GM23338 (cell line): ENCODE measurements around the gene IFI27. TPM values are rescaled to one million over a fixed set of nuclear protein-coding genes. Genes with fewer than 3 reads are reported as not detected.

Experiments used
- ATAC-seq: fragments of 200-7000 bp; cut with Tn5 transposase; 3 replicates; pipeline ENCODE4 v1.9.1; 2020
- DNase-seq: peaks from one replicate; pipeline ENCODE4 v3.0.0-alpha.2; 2015; ENCODE audit warnings: low spot score
- H2AFZ ChIP-seq: fragments of 200-600 bp; sonication (generic); 2 replicates; pipeline ENCODE4 v1.8.0; 2016; ENCODE audit warnings: antibody characterized with exemption, mild to moderate bottlenecking, moderate library complexity
- H3F3A ChIP-seq: fragments of 200-600 bp; sonication (generic); replicated peaks from 2 replicates; pipeline ENCODE4 v1.8.0; 2017; ENCODE audit warnings: antibody characterized with exemption, mixed run types, low read depth
- H3K27ac ChIP-seq: fragments of 200-600 bp; sonication (generic); 2 replicates; pipeline ENCODE4 v1.6.1; 2016; ENCODE audit warnings: low read depth
- H3K27me3 ChIP-seq: fragments of 200-600 bp; sonication (generic); 2 replicates; pipeline ENCODE4 v1.8.0; 2016; ENCODE audit warnings: mild to moderate bottlenecking, mixed run types, moderate library complexity; ENCODE audit not compliant: insufficient read depth
- H3K36me3 ChIP-seq: fragments of 200-600 bp; sonication (generic); 2 replicates; pipeline ENCODE4 v1.8.0; 2016; ENCODE audit warnings: mild to moderate bottlenecking; ENCODE audit not compliant: insufficient read depth
- H3K4me1 ChIP-seq: fragments of 200-600 bp; sonication (generic); 2 replicates; pipeline ENCODE4 v1.8.0; 2016; ENCODE audit warnings: mild to moderate bottlenecking, moderate library complexity; ENCODE audit not compliant: insufficient read depth
- H3K4me2 ChIP-seq: fragments of 200-600 bp; sonication (generic); 2 replicates; pipeline ENCODE4 v1.7.1; 2017; ENCODE audit warnings: mixed run types
- H3K4me3 ChIP-seq: fragments of 200-600 bp; sonication (generic); 2 replicates; pipeline ENCODE4 v1.6.1; 2016; ENCODE audit warnings: mixed run types
- H3K79me2 ChIP-seq: fragments of 200-600 bp; sonication (generic); replicated peaks from 2 replicates; pipeline ENCODE4 v1.8.0; 2017; ENCODE audit warnings: mild to moderate bottlenecking; ENCODE audit not compliant: insufficient read depth
- H3K9me2 ChIP-seq: fragments of 200-600 bp; sonication (generic); 2 replicates; pipeline ENCODE4 v1.8.0; 2017; ENCODE audit not compliant: insufficient read depth
- H4K20me1 ChIP-seq: fragments of 200-600 bp; sonication (generic); replicated peaks from 2 replicates; pipeline ENCODE4 v1.8.0; 2017; ENCODE audit warnings: mild to moderate bottlenecking; ENCODE audit not compliant: insufficient read depth
- H3K27ac Mint-ChIP-seq: 2 replicates; pipeline ENCODE4 v1.8.0; 2020; ENCODE audit warnings: inconsistent platforms, mild to moderate bottlenecking, moderate library complexity, mixed read lengths
- H3K27me3 Mint-ChIP-seq: 3 replicates; pipeline ENCODE4 v1.8.0; 2022; ENCODE audit warnings: low read depth, mild to moderate bottlenecking, moderate library complexity, mixed read lengths, inconsistent platforms; ENCODE audit not compliant: insufficient read depth, poor library complexity
- H3K36me3 Mint-ChIP-seq: 3 replicates; pipeline ENCODE4 v1.8.0; 2021; ENCODE audit warnings: low read depth, mild to moderate bottlenecking, inconsistent platforms, moderate library complexity, mixed read lengths
- H3K4me1 Mint-ChIP-seq: 3 replicates; pipeline ENCODE4 v1.8.0; 2020; ENCODE audit warnings: mild to moderate bottlenecking, inconsistent platforms, mixed read lengths
- H3K4me3 Mint-ChIP-seq: 3 replicates; pipeline ENCODE4 v1.8.0; 2021; ENCODE audit warnings: moderate library complexity, mild to moderate bottlenecking, inconsistent platforms, mixed read lengths
- H3K9me3 Mint-ChIP-seq: 3 replicates; pipeline ENCODE4 v1.8.0; 2020; ENCODE audit warnings: moderate library complexity, mild to moderate bottlenecking, inconsistent platforms, mixed read lengths
- CREB1 ChIP-seq: fragments of 250-450 bp; sonication (Bioruptor Pico); IDR thresholded peaks from 2 replicates; pipeline ENCODE4 v1.5.0; 2020; ENCODE audit warnings: low read depth, mild to moderate bottlenecking, moderate library complexity
- CTCF ChIP-seq, 2 experiments: fragments of 200-600 bp in 1 of 2; sonication (generic) in 1 of 2; conservative IDR thresholded peaks; 2 replicates each; pipeline versions ENCODE4 v1.5.1 to v1.6.1; 2016 to 2017; ENCODE audit warnings: antibody characterized with exemption in 2 of 2, low read depth in 2 of 2, mild to moderate bottlenecking in 2 of 2, moderate library complexity in 1 of 2
- ETS1 ChIP-seq: IDR thresholded peaks from 2 replicates; pipeline ENCODE4 v1.6.1; 2016; ENCODE audit warnings: antibody characterized with exemption
- EZH2 ChIP-seq: fragments of 200-600 bp; sonication (generic); IDR thresholded peaks from one replicate; pipeline ENCODE4 v1.8.0; 2017; ENCODE audit warnings: antibody characterized with exemption, mild to moderate bottlenecking, low read depth; ENCODE audit not compliant: unreplicated experiment
- EZH2phosphoT487 ChIP-seq: fragments of 200-600 bp; sonication (generic); IDR thresholded peaks from one replicate; pipeline ENCODE4 v1.8.1; 2018; ENCODE audit warnings: antibody characterized with exemption; ENCODE audit not compliant: unreplicated experiment
- JUNB ChIP-seq: IDR thresholded peaks from one replicate; pipeline ENCODE4 v1.6.1; 2016; ENCODE audit warnings: antibody characterized with exemption; ENCODE audit not compliant: unreplicated experiment
- NANOG ChIP-seq: IDR thresholded peaks from 2 replicates; pipeline ENCODE4 v1.6.1; 2016; ENCODE audit warnings: antibody characterized with exemption, borderline replicate concordance
- POLR2AphosphoS5 ChIP-seq: IDR thresholded peaks from 2 replicates; pipeline ENCODE4 v1.6.1; 2016; ENCODE audit warnings: antibody characterized with exemption, low read depth
- REST ChIP-seq: IDR thresholded peaks from one replicate; pipeline ENCODE4 v1.6.1; 2018; ENCODE audit warnings: antibody characterized with exemption; ENCODE audit not compliant: unreplicated experiment
- STAT1 ChIP-seq: IDR thresholded peaks from one replicate; pipeline ENCODE4 v1.6.1; 2016; ENCODE audit warnings: antibody characterized with exemption; ENCODE audit not compliant: unreplicated experiment
- ZNF114 ChIP-seq: fragments of 250-450 bp; sonication (Bioruptor Pico); IDR thresholded peaks from 2 replicates; pipeline ENCODE4 v1.5.0; 2020; ENCODE audit warnings: mild to moderate bottlenecking, moderate library complexity
- ZNF331 ChIP-seq: fragments of 250-450 bp; sonication (Bioruptor Pico); IDR thresholded peaks from 2 replicates; pipeline ENCODE4 v1.5.0; 2020; ENCODE audit warnings: low read depth, mild to moderate bottlenecking, moderate library complexity
- ZNF462 ChIP-seq: fragments of 250-450 bp; sonication (Bioruptor Pico); IDR thresholded peaks from 2 replicates; pipeline ENCODE4 v1.5.0; 2020; ENCODE audit warnings: mild to moderate bottlenecking, moderate library complexity
- polyA plus RNA-seq: library from polyadenylated mRNA; unstranded; fragments of >200 nt; fragmentation: Nextera tagmentation; extraction: Ambion mirVana; gene quantifications from 2 replicates; pipeline ENCODE4 v1.2.1, GENCODE V29; 2016
- total RNA-seq: library from RNA; depleted of rRNA; stranded (reverse); fragments of >200 nt; shearing (Covaris generic); gene quantifications from 2 replicates; pipeline ENCODE4 v1.2.3, GENCODE V29; 2014

Gene IFI27
- total and polyA plus RNA-seq, 2 experiments from 2014 or later, result 0.49 to 1.2 TPM

GRCh38 chr14:94125659-94126418 is 15.3 kb downstream of the IFI27 start:
- peaks cover under 1% of the 10 kb centered on the region; the same call in 1 of the 2 replicates for H3K9me2 ChIP-seq
- peaks cover 8% of the 10 kb centered on the region for H3K4me1 Mint-ChIP-seq
- H3K27ac ChIP-seq, result no peak overlapping the region
- H3K4me3 ChIP-seq, result no peak overlapping the region
- no peak overlapping the region for H3K4me2 ChIP-seq
- no peaks in the 10 kb centered on the region for H3K36me3 ChIP-seq
- H2AFZ ChIP-seq, result no peak overlapping the region
- H4K20me1 ChIP-seq, result no peaks in the 10 kb centered on the region
- H3K9me3 Mint-ChIP-seq, result peaks cover 7% of the 10 kb centered on the region; the same call in 1 of the 3 replicates
- H3K27ac Mint-ChIP-seq, result no peak overlapping the region
- no peaks in the 10 kb centered on the region for H3F3A ChIP-seq
- peaks cover 11% of the 10 kb centered on the region; the same call in 1 of the 2 replicates for H3K4me1 ChIP-seq
- ATAC-seq (no peak), DNase-seq (no peak)
- H3K27me3 Mint-ChIP-seq, result peaks cover 5% of the 10 kb centered on the region
- no peaks in the 10 kb centered on the region for H3K79me2 ChIP-seq
- no peaks in the 10 kb centered on the region for H3K27me3 ChIP-seq
- H3K36me3 Mint-ChIP-seq, result no peaks in the 10 kb centered on the region; the same call in 2 of the 3 replicates
- TF ChIP-seq REST (no peak), JUNB (no peak), ETS1 (no peak), CREB1 (no peak), ZNF331 (no peak), NANOG (no peak), EZH2 (no peak), EZH2phosphoT487 (no peak), POLR2AphosphoS5 (no peak), STAT1 (no peak), ZNF114 (CRISPR knock-in tag) (no peak), ZNF462 (no peak), CTCF (conservative IDR thresholded peaks at IDR 0.05; ENCODE audit: low read depth in 2 of 2) (no peak)
- H3K4me3 Mint-ChIP-seq, result no peak overlapping the region
